Hepatic stellate cell (primary cell): ENCODE data around the gene TJAP1.

Source experiments
- DNase-seq: peaks from one replicate; pipeline ENCODE4 v3.0.0; 2011; ENCODE audit warnings: low spot score

The TJAP1 gene, protein sequence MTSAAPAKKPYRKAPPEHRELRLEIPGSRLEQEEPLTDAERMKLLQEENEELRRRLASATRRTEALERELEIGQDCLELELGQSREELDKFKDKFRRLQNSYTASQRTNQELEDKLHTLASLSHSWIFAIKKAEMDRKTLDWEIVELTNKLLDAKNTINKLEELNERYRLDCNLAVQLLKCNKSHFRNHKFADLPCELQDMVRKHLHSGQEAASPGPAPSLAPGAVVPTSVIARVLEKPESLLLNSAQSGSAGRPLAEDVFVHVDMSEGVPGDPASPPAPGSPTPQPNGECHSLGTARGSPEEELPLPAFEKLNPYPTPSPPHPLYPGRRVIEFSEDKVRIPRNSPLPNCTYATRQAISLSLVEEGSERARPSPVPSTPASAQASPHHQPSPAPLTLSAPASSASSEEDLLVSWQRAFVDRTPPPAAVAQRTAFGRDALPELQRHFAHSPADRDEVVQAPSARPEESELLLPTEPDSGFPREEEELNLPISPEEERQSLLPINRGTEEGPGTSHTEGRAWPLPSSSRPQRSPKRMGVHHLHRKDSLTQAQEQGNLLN

DNA sequence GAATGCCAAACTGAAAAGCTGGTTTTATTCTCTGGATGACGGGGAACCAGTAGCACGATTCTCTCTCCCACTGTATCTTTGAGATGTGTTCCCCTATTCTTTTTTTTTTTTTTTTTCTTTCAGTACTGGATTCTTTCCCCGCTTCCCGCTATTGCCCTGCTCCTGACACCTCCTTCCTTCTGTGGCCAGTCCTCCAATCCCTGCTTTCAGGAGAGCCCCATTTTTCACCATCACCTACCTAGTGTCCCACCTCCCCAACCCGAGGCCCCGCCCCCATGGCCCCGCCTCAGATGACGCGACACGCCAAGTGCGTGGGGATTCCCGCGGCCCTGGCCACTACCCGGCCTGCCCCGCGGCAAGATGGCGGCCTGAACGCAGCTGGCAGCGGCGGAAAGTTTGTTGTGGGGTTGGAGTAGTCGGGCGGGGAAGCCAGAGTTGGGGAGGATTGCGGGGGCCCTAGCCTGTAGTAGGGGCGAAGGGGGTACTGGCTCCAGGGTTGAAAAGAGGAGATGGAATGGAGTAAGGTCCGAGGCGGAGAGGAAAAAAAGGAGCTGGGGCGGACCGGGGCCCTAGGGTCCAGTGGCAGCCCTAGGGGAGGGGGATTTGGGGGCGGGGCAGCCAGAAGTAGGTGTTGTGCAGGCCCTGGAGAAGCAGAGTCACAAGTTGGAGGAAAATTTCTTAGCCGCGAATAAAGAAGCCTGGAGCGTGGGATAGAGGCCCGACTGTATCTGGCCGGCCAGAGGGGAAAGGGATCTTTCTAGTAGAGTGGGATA, at the start of gene TJAP1:
TSS of gene TJAP1 (plus strand) at position 336 of the 773 bp plus-strand sequence. CDS start 21,432 bp downstream, outside the sequence.
- DNase-seq = peak; percentile 85

GRCh38 chr6:43428112-43428570, 49.2 kb upstream of the TJAP1 start:
- DNase-seq = no peak

DNA sequence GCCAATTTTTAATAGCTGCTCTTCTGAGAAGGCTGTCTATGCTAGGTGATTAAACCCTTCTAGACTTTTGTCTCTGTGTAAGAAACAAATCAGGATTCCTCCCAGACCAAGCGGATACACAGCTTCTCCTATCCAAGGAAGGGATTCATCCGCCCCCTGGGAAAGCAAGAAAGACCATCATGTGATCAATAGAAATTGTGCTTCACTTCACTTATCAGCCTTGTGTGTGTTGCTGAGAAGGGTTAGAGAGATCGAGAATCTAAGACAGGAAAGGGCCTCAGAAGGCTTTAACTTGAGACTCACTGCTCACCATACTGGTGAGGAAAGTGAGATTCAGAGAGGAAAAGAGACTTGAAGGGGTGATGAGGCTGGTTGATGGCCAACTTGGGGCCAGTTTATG, 48.5 kb upstream of the TJAP1 start:
- DNase-seq = no peak

DNA sequence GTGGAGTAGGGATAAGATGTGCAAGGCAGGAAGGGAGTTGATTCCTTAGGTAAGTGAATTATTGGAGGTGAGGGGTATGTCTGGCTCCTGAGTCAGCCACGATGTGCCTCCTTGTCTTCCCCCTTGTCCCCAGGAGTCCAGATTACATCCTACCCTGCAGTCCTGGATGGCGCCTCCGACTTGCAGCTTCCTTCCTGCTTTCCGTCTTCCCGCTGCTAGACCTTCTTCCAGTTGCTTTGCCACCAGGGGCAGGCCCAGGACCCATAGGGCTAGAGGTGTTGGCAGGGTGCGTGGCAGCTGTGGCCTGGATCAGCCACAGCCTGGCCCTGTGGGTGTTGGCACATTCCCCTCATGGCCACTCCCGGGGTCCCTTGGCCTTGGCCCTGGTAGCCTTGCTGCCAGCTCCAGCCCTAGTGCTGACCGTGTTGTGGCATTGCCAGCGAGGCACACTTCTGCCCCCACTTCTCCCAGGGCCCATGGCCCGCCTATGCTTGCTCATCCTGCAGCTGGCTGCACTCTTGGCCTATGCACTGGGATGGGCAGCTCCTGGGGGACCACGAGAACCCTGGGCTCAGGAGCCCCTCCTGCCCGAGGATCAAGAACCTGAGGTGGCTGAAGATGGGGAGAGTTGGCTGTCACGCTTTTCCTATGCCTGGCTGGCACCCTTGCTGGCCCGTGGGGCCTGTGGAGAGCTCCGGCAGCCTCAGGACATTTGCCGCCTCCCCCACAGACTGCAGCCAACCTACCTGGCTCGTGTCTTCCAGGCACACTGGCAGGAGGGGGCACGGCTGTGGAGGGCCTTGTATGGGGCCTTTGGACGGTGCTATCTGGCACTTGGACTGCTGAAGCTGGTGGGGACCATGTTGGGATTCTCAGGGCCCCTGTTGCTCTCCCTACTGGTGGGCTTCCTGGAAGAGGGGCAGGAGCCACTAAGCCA, 45.1 kb upstream of the TJAP1 start:
- DNase-seq = no peak

DNA sequence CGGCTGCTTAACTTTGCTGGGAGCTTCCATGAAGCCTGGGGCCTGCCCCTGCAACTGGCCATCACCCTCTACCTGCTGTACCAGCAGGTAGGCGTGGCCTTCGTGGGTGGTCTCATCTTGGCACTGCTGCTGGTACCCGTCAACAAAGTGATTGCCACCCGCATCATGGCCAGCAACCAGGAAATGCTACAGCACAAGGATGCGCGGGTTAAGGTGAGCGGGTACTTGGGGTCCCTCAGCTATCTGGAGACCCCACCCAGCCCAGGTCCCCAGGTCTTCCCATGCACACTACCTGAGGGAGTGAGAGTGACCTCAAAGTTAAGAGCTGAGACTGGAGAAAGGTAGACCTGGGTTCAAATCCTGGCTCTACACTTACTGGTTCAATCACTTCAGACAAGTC, 44.2 kb upstream of the TJAP1 start:
- DNase-seq = no peak

DNA sequence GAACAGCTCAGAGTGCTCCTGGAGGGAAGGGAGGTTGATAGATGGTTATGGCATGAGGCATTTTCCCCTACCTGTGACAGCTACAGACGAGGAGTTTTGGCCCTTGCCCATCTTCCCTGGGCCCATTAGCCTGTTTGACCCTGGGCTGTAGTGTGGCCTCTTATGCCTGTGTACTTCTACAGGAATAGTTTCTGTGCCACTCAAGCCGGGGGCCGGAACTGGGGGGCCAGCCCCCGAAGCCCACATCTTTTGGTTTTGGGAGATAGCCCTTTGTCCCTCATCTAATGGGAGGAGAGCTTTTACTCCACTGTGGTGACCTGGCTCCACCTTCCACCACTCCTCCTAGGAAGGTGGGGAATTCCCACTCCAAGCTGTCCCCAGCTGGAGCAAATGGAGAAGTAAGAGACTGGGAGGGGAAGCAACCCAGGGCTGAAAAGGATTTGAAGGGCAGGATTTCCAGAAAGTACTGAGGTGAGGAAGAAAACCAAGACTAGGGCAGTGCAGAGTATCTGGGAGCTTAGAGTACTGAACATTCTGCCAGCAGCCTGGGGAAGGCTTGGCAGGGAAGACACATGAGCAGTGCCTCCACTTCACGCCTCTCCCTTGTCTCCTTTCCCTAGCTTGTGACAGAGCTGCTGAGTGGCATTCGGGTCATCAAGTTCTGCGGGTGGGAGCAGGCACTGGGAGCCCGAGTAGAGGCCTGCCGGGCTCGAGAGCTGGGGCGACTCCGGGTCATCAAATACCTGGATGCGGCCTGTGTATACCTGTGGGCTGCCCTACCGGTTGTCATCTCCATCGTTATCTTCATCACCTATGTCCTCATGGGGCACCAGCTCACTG, 43.1 kb upstream of the TJAP1 start:
- DNase-seq = no peak

- no peak for DNase-seq
These were observed 42.4 kb upstream of the TJAP1 start for GRCh38 chr6:43434943-43435342.

- DNase-seq = no peak
These were observed 41.5 kb upstream of the TJAP1 start for GRCh38 chr6:43435682-43436437.

GRCh38 chr6:43436577-43437282, 40.6 kb upstream of the TJAP1 start:
- peak; percentile 65 for DNase-seq

DNA sequence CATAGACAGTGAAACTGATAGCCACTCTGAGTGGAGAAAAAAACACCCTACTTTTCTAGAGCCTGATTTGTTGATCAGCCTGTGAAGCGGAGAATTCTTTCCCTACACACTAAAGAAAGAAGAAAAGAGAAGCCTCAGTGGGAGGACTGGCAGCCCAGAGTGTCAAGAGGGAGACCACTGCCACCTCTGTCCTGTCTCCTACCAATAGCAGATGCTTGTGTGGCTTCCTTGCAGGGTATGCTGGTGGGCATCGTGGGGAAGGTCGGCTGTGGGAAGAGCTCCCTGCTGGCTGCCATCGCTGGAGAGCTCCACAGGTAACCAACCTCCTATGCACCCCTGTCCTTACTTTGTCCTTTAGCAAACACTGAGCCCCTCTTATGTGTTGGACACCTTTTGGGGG, 39.7 kb upstream of the TJAP1 start:
- no peak for DNase-seq

DNA sequence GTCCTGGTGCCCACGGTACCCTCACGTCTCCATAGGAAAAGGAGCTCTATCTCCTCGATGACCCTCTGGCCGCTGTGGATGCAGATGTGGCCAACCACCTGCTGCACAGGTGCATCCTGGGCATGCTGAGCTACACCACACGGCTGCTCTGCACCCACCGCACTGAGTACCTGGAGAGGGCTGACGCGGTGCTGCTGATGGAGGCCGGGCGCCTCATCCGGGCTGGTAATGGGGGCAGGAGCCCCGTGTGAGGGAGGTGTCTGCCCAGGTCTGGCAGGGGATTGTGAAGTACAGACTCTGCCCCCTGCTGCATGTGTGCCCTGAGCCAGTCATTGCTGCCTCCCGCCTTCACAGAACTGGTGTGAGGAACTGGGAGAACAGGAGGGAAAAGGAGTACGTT, 34.4 kb upstream of the TJAP1 start:
- DNase-seq = no peak

- no peak for DNase-seq
These were observed 33.3 kb upstream of the TJAP1 start for GRCh38 chr6:43444036-43444435.

GRCh38 chr6:43444582-43444981, 32.8 kb upstream of the TJAP1 start:
- no peak for DNase-seq

DNA sequence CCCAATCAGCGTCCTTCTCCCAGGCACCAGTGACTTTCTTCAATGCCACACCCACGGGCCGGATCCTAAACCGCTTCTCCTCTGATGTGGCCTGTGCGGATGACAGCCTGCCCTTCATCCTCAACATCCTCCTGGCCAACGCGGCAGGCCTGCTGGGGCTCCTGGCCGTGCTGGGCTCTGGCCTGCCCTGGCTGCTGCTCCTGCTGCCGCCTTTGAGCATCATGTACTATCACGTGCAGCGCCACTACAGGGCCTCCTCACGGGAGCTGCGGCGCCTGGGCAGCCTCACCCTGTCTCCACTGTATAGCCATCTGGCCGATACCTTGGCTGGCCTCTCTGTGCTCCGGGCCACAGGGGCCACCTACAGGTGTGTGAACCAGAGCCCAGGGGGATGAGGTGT, 31.8 kb upstream of the TJAP1 start:
- no peak for DNase-seq

- DNase-seq = no peak
These were observed 29.8 kb upstream of the TJAP1 start for GRCh38 chr6:43447604-43448003.

- DNase-seq = no peak
These were observed 28.5 kb upstream of the TJAP1 start for GRCh38 chr6:43448916-43449315.

DNA sequence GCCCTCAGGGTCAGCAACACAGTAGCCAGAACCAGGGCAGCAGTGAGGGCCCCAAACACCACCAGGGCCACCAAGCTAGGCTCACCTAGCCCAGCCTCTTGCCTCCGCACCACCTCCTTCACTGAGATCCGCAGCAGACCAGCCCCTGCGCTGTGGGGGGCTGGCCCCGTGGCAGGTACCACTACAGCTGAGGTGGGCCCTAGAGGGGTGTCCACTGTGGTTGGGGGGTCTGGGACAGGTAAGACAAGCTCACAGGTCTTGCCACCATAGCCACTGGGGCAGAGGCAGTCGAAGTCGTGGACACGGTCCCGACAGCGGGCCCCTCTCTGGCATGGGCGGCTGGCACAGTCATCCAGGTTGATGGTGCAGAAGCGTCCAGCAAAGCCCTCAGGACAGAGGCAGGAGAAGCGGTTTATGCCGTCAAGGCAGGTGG, 26.7 kb upstream of the TJAP1 start:
- no peak for DNase-seq

DNA sequence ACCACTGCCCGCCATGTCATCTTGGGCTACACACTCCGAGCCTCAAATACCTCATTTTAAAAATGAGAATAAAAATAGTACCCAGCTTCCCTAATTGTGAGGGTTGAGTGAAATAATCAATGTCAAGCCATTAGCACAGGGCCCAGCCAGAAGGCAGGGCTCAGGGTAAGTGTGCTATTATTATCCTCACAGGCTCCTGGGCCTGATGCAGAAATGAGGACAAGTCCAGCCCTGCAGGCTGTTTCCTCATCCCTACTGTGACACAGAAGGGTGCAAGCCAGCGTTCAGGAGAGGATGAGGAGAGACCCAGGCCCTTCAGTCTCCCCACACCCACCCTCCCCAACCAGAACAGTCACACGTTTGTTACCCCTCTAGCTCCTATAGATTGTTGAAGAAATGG, 26.0 kb upstream of the TJAP1 start:
- no peak for DNase-seq

- DNase-seq = no peak
These were observed 25.4 kb upstream of the TJAP1 start for GRCh38 chr6:43451939-43452338.
